ENCODE data around the gene CUX1.

GRCh38 chr7:101917566-101917965, 100.1 kb downstream of the CUX1 start:
- TF ChIP-seq CTCF (IDR thresholded peaks at IDR 0.05), result no peak
- no peak for TF ChIP-seq POLR2A (IDR thresholded peaks at IDR 0.05)

Data from body of pancreas (tissue), 4 donors.